Keratinocyte (primary cell): ENCODE data around the gene CDKAL1. TPM values are rescaled to one million over a fixed set of nuclear protein-coding genes. Genes with fewer than 3 reads are reported as not detected.

Experiments
- DNase-seq: peaks from one replicate; pipeline ENCODE4 v3.0.0-alpha.2; 2011; ENCODE audit warnings: low read depth, missing footprints, low spot score
- FAIRE-seq: peaks from 2 replicates; lab custom pipeline; 2011; peaks lifted over from hg19 to GRCh38; lab: Jason Lieb, UNC
- H2AFZ ChIP-seq: 2 replicates; pipeline ENCODE4 v1.6.0; 2012; ENCODE audit warnings: low read length, control low read depth, inconsistent platforms; ENCODE audit not compliant: control insufficient read depth
- H3K27ac ChIP-seq: 2 replicates; pipeline ENCODE4 v1.5.1; 2011; ENCODE audit warnings: low read length; ENCODE audit not compliant: control insufficient read depth, insufficient read depth
- H3K27me3 ChIP-seq: 3 replicates; pipeline ENCODE4 v1.6.0; 2011; ENCODE audit warnings: low read length; ENCODE audit not compliant: control insufficient read depth, insufficient read depth; ENCODE audit errors: extremely low read depth
- H3K36me3 ChIP-seq, 2 experiments: 2 replicates in 1 of 2; 3 replicates in 1 of 2; pipeline ENCODE4 v1.5.1; 2011; ENCODE audit warnings: low read length in 2 of 2, mild to moderate bottlenecking in 1 of 2; ENCODE audit not compliant: control insufficient read depth in 2 of 2, insufficient read depth in 2 of 2; ENCODE audit errors: extremely low read depth in 1 of 2
- H3K4me1 ChIP-seq: 3 replicates; pipeline ENCODE4 v1.5.1; 2011; ENCODE audit warnings: low read length; ENCODE audit not compliant: control insufficient read depth, insufficient read depth; ENCODE audit errors: extremely low read depth
- H3K4me2 ChIP-seq: 3 replicates; pipeline ENCODE4 v1.6.0; 2011; ENCODE audit warnings: low read depth, low read length; ENCODE audit not compliant: control insufficient read depth, insufficient read depth; ENCODE audit errors: extremely low read depth
- H3K4me3 ChIP-seq, 3 experiments: fragments of 200-600 bp in 1 of 3; sonication (generic) in 1 of 3; 2 replicates in 2 of 3; 3 replicates in 1 of 3; pipeline ENCODE4 v1.5.1; 2011 to 2016; ENCODE audit warnings: low read length in 3 of 3, mild to moderate bottlenecking in 3 of 3, control low read depth in 2 of 3, inconsistent platforms in 1 of 3, low read depth in 1 of 3, mixed read lengths in 1 of 3, mixed run types in 1 of 3, moderate library complexity in 1 of 3; ENCODE audit not compliant: control insufficient read depth in 2 of 3, insufficient read depth in 2 of 3; ENCODE audit errors: extremely low read depth in 1 of 3
- H3K79me2 ChIP-seq: 2 replicates; pipeline ENCODE4 v1.6.0; 2012; ENCODE audit warnings: low read length; ENCODE audit not compliant: control insufficient read depth, insufficient read depth
- H3K9ac ChIP-seq: 3 replicates; pipeline ENCODE4 v1.6.0; 2011; ENCODE audit warnings: low read length; ENCODE audit not compliant: control insufficient read depth, insufficient read depth; ENCODE audit errors: extremely low read depth
- H3K9me1 ChIP-seq: 3 replicates; pipeline ENCODE4 v1.6.0; 2011; ENCODE audit warnings: low read length; ENCODE audit not compliant: control insufficient read depth, insufficient read depth; ENCODE audit errors: extremely low read depth
- H3K9me3 ChIP-seq: 2 replicates; pipeline ENCODE4 v1.5.1; 2012; ENCODE audit warnings: low read depth, low read length; ENCODE audit not compliant: control insufficient read depth
- H4K20me1 ChIP-seq: 3 replicates; pipeline ENCODE4 v1.6.0; 2011; ENCODE audit warnings: low read length; ENCODE audit not compliant: control insufficient read depth, insufficient read depth; ENCODE audit errors: extremely low read depth
- EZH2 ChIP-seq: IDR thresholded peaks from one replicate; pipeline ENCODE4 v1.6.1; 2012; ENCODE audit warnings: inconsistent platforms, mild to moderate bottlenecking, low read length, moderate library complexity
- dilution Hi-C: fragments of 300-500 bp; cut with MboI; formaldehyde crosslinking; loops from one replicate; pipeline ENCODE4 v1.7.0; 2020; ENCODE audit warnings: low sequenced_read_pairs; ENCODE audit not compliant: extremely low pct_ligation_motif_present
- polyA plus RNA-seq, 5 experiments: library from polyadenylated mRNA; depleted of rRNA in 3 of 5; stranded (reverse) in 3 of 5; stranded (forward) in 1 of 5; unstranded in 1 of 5; fragments of >200 nt; gene quantifications; 1 replicate in 1 of 5; 2 replicates in 3 of 5; 3 replicates in 1 of 5; pipeline versions ENCODE4 v1.2.1 to v1.2.3, GENCODE V29; 2011 to 2012; ENCODE audit warnings: missing spikeins in 2 of 5, low read depth in 1 of 5, low replicate concordance in 1 of 5
- TF ChIP-seq, protein P1 (sequence below), 3 experiments: IDR thresholded peaks in 1 of 3; conservative IDR thresholded peaks in 1 of 3; optimal IDR thresholded peaks in 1 of 3; 2 replicates in 2 of 3; 3 replicates in 1 of 3; pipeline versions ENCODE3 to v1.5.1; 2011; ENCODE audit warnings: low read length in 3 of 3, mild to moderate bottlenecking in 3 of 3, moderate library complexity in 2 of 3, control low read depth in 1 of 3, inconsistent platforms in 1 of 3; ENCODE audit not compliant: insufficient read depth in 2 of 3; ENCODE audit errors: extremely low read depth in 1 of 3

The CDKAL1 gene
- polyA plus RNA-seq, 1 donor (not counting 4 experiments of a cell fraction or from before 2014, with no cell fraction given): 5.6 TPM

DNA sequence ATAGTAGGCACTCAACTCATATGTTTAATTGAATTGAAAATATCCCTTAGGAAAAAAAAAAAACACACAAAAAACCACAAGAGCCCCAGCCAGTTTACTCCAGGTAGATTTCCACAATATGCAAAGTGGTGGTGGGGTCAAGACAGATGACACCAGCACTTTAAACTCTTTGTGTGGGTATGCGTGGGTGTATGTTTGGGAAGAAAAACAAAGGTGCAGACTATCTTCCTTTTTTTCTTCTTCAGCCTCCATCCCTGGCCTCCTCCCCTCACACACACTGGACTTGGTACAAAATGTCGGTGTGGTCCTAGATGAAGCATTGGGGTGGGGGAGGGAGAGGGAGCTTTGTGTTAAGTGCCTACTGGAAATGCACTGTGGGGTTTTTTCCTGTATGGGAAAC is 42.2 kb upstream of the CDKAL1 start:
- no peak overlapping the region for H2AFZ ChIP-seq
- H3K4me2 ChIP-seq: no peak overlapping the region
- FAIRE-seq: peak; percentile 20
- H3K27ac ChIP-seq: no peak overlapping the region
- H3K79me2 ChIP-seq: no peaks in the 10 kb centered on the region
- H3K9ac ChIP-seq: no peak overlapping the region
- dilution Hi-C loops: no loop called here
- no peak for DNase-seq
- H4K20me1 ChIP-seq: no peaks in the 10 kb centered on the region
- TF ChIP-seq, protein P1, sequence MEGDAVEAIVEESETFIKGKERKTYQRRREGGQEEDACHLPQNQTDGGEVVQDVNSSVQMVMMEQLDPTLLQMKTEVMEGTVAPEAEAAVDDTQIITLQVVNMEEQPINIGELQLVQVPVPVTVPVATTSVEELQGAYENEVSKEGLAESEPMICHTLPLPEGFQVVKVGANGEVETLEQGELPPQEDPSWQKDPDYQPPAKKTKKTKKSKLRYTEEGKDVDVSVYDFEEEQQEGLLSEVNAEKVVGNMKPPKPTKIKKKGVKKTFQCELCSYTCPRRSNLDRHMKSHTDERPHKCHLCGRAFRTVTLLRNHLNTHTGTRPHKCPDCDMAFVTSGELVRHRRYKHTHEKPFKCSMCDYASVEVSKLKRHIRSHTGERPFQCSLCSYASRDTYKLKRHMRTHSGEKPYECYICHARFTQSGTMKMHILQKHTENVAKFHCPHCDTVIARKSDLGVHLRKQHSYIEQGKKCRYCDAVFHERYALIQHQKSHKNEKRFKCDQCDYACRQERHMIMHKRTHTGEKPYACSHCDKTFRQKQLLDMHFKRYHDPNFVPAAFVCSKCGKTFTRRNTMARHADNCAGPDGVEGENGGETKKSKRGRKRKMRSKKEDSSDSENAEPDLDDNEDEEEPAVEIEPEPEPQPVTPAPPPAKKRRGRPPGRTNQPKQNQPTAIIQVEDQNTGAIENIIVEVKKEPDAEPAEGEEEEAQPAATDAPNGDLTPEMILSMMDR (optimal IDR thresholded peaks at IDR 0.05 in 1 of 3, IDR thresholded peaks at IDR 0.05 in 1 of 3, conservative IDR thresholded peaks at IDR 0.05 in 1 of 3; ENCODE audit: extremely low read depth in 1 of 3, insufficient read depth in 2 of 3, low read length in 3 of 3): no peak
- TF ChIP-seq EZH2: no peak
- no peak overlapping the region for H3K4me3 ChIP-seq
- H3K9me1 ChIP-seq: no peaks in the 10 kb centered on the region
- H3K9me3 ChIP-seq: no peaks in the 10 kb centered on the region
- no peaks in the 10 kb centered on the region for H3K4me1 ChIP-seq
- H3K36me3 ChIP-seq: peaks cover 9 to 22% of the 10 kb centered on the region in 2 experiments
- H3K27me3 ChIP-seq: no peaks in the 10 kb centered on the region

DNA sequence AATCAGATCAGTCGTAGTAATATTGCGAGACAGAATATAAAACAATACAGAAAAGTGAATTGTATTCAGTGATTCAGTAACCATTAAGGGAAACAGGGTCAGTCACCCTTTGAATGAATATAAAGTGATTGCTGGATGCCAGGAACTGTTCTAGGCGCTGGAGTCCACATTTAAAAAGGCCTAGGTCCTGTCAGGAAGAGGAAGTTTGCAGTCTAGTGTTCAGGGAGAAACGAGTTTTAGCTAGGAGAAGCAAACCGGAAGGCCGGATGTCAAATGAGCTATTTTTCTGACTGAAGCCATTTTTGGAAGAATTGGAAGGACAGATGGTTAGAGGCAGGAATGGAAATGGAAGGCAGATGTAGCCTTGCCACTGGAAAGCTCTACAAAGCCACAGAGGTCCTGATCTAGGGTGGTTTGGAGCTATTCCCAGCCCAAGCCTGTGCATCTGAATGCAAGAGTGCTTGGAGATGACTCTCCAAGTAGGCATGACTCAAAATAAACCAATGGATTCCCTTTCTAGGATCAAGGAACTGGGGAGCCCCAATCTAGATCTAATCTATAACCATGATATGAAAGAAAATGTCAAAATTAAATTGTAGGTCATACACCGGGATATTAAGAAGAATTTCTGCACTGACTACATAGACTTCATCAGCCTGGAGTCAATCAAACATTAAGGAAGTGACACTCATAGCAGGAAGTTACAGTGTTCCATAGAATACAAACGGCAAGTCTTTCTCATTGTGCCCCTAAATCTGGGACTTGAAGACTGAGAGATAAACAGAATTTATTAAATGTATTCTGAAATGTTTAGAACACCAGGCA is 36.8 kb upstream of the CDKAL1 start:
- Histone ChIP-seq H4K20me1 (no peaks in the 10 kb centered on the region), H3K4me3 (no peak overlapping the region), H3K9me3 (no peaks in the 10 kb centered on the region), H3K36me3 (peaks cover 0 to 2% of the 10 kb centered on the region in 2 experiments), H3K4me2 (no peak overlapping the region), H3K4me1 (no peaks in the 10 kb centered on the region), H3K27ac (no peak overlapping the region), H3K27me3 (no peaks in the 10 kb centered on the region), H3K9me1 (no peaks in the 10 kb centered on the region), H3K9ac (no peak overlapping the region), H2AFZ (no peak overlapping the region), H3K79me2 (no peaks in the 10 kb centered on the region)
- no peak for DNase-seq
- dilution Hi-C loops: no loop called here
- TF ChIP-seq, protein P1 (optimal IDR thresholded peaks at IDR 0.05 in 1 of 3, IDR thresholded peaks at IDR 0.05 in 1 of 3, conservative IDR thresholded peaks at IDR 0.05 in 1 of 3; ENCODE audit: extremely low read depth in 1 of 3, insufficient read depth in 2 of 3, low read length in 3 of 3): no peak
- TF ChIP-seq EZH2: no peak
- FAIRE-seq: no peak
